ENCODE results near the gene SGSH.
"Not testable (repeated sequence)": the region's sequence is repeated elsewhere in the genome, so short reads cannot be mapped to it uniquely, and the experiment has no call there.

Gene SGSH

GRCh38 chr17:80203471-80203963, 16.6 kb downstream of the SGSH start:
- no peak overlapping the region for H3K9ac ChIP-seq (ENCODE audit: low read length)
- H3K9me3 ChIP-seq (ENCODE audit: low read length), result no peaks in the 10 kb centered on the region
- no peak overlapping the region for H2AFZ ChIP-seq (ENCODE audit: low read length)
- no peak overlapping the region for H3K4me2 ChIP-seq (ENCODE audit: low read length)
- TF ChIP-seq EZH2 (IDR thresholded peaks at IDR 0.05; ENCODE audit: borderline replicate concordance, low read length) (no peak), CTCF (IDR thresholded peaks at IDR 0.05; ENCODE audit: low read length) (peak; percentile 24; the same call in 1 of the 2 replicates)
- H3K9me2 ChIP-seq (ENCODE audit: low read depth, low read length), result no peaks in the 10 kb centered on the region
- no peaks in the 10 kb centered on the region for H3K79me2 ChIP-seq (ENCODE audit: insufficient read depth, low read length)
- peaks cover 6% of the 10 kb centered on the region; the same call in 1 of the 2 replicates for H3K27me3 ChIP-seq (ENCODE audit: insufficient read depth, low read length)
- no peak overlapping the region for H3K27ac ChIP-seq (ENCODE audit: low read depth, low read length, poor library complexity, severe bottlenecking)
- no peaks in the 10 kb centered on the region for H3K36me3 ChIP-seq (ENCODE audit: insufficient read depth, low read length)
- no peak overlapping the region for H3K4me3 ChIP-seq (ENCODE audit: low read depth, low read length, poor library complexity, severe bottlenecking)
- no peaks in the 10 kb centered on the region for H3F3A ChIP-seq (ENCODE audit: insufficient read depth, low read length)
- H3K4me1 ChIP-seq (ENCODE audit: insufficient read depth, low read length, severe bottlenecking), result no peaks in the 10 kb centered on the region
- H4K20me1 ChIP-seq (ENCODE audit: insufficient read depth, low read length), result no peaks in the 10 kb centered on the region

GRCh38 chr17:80202197-80202596, 17.9 kb downstream of the SGSH start:
- Histone ChIP-seq H3K4me1 (ENCODE audit: insufficient read depth, low read length, severe bottlenecking) (no peaks in the 10 kb centered on the region), H3K9ac (ENCODE audit: low read length) (no peak overlapping the region), H4K20me1 (ENCODE audit: insufficient read depth, low read length) (no peaks in the 10 kb centered on the region), H2AFZ (ENCODE audit: low read length) (no peak overlapping the region), H3K9me3 (ENCODE audit: low read length) (no peaks in the 10 kb centered on the region), H3F3A (ENCODE audit: insufficient read depth, low read length) (no peaks in the 10 kb centered on the region), H3K27me3 (ENCODE audit: insufficient read depth, low read length) (peaks cover 6% of the 10 kb centered on the region; the same call in 1 of the 2 replicates), H3K4me3 (ENCODE audit: low read depth, low read length, poor library complexity, severe bottlenecking) (no peak overlapping the region), H3K4me2 (ENCODE audit: low read length) (no peak overlapping the region), H3K27ac (ENCODE audit: low read depth, low read length, poor library complexity, severe bottlenecking) (no peak overlapping the region), H3K79me2 (ENCODE audit: insufficient read depth, low read length) (no peaks in the 10 kb centered on the region), H3K36me3 (ENCODE audit: insufficient read depth, low read length) (no peaks in the 10 kb centered on the region), H3K9me2 (ENCODE audit: low read depth, low read length) (no peaks in the 10 kb centered on the region)
- TF ChIP-seq CTCF (IDR thresholded peaks at IDR 0.05; ENCODE audit: low read length) (no peak), EZH2 (IDR thresholded peaks at IDR 0.05; ENCODE audit: borderline replicate concordance, low read length) (no peak)

GRCh38 chr17:80201446-80201845, 18.7 kb downstream of the SGSH start:
- Histone ChIP-seq H3K9me3 (ENCODE audit: low read length) (no peaks in the 10 kb centered on the region), H3K4me1 (ENCODE audit: insufficient read depth, low read length, severe bottlenecking) (no peaks in the 10 kb centered on the region), H3F3A (ENCODE audit: insufficient read depth, low read length) (no peaks in the 10 kb centered on the region), H3K4me2 (ENCODE audit: low read length) (no peak overlapping the region), H3K79me2 (ENCODE audit: insufficient read depth, low read length) (no peaks in the 10 kb centered on the region), H3K9me2 (ENCODE audit: low read depth, low read length) (no peaks in the 10 kb centered on the region), H3K27ac (ENCODE audit: low read depth, low read length, poor library complexity, severe bottlenecking) (no peak overlapping the region), H2AFZ (ENCODE audit: low read length) (no peak overlapping the region), H3K4me3 (ENCODE audit: low read depth, low read length, poor library complexity, severe bottlenecking) (no peak overlapping the region), H3K9ac (ENCODE audit: low read length) (no peak overlapping the region), H3K27me3 (ENCODE audit: insufficient read depth, low read length) (peaks cover 6% of the 10 kb centered on the region; the same call in 1 of the 2 replicates), H3K36me3 (ENCODE audit: insufficient read depth, low read length) (no peaks in the 10 kb centered on the region), H4K20me1 (ENCODE audit: insufficient read depth, low read length) (no peaks in the 10 kb centered on the region)
- TF ChIP-seq CTCF (IDR thresholded peaks at IDR 0.05; ENCODE audit: low read length) (no peak), EZH2 (IDR thresholded peaks at IDR 0.05; ENCODE audit: borderline replicate concordance, low read length) (no peak)

GRCh38 chr17:80199295-80199694, 20.8 kb downstream of the SGSH start:
- H3K9ac ChIP-seq (ENCODE audit: low read length); H3K9me3 ChIP-seq (ENCODE audit: low read length); H3K4me3 ChIP-seq (ENCODE audit: low read depth, low read length, poor library complexity, severe bottlenecking); H3K9me2 ChIP-seq (ENCODE audit: low read depth, low read length); H3K79me2 ChIP-seq (ENCODE audit: insufficient read depth, low read length); H3K4me2 ChIP-seq (ENCODE audit: low read length); H3K27ac ChIP-seq (ENCODE audit: low read depth, low read length, poor library complexity, severe bottlenecking); H3K36me3 ChIP-seq (ENCODE audit: insufficient read depth, low read length); H3F3A ChIP-seq (ENCODE audit: insufficient read depth, low read length); H3K4me1 ChIP-seq (ENCODE audit: insufficient read depth, low read length, severe bottlenecking); H2AFZ ChIP-seq (ENCODE audit: low read length); H4K20me1 ChIP-seq (ENCODE audit: insufficient read depth, low read length): not testable (repeated sequence)
- H3K27me3 ChIP-seq (ENCODE audit: insufficient read depth, low read length), result peaks cover 19% of the 10 kb centered on the region; the same call in 1 of the 2 replicates
